K562 (cell line): Measurements from ENCODE around the gene NUP107. TPM values are rescaled to one million over a fixed set of nuclear protein-coding genes. Genes with fewer than 3 reads are reported as not detected.

Experiments used
- DEAF1 ChIP-seq: fragments of 450-650 bp; formaldehyde crosslinking; IDR thresholded peaks from 2 replicates; pipeline ENCODE4 v1.4.0; 2020; ENCODE audit warnings: mild to moderate bottlenecking, moderate library complexity
- EHMT2 ChIP-seq: fragments of 450-650 bp; IDR thresholded peaks from 2 replicates; pipeline ENCODE4 v1.6.1; 2018; ENCODE audit warnings: antibody characterized with exemption
- ESRRB ChIP-seq: fragments of 250-450 bp; sonication (Bioruptor Pico); IDR thresholded peaks from 2 replicates; pipeline ENCODE4 v1.5.0; 2020; ENCODE audit warnings: mild to moderate bottlenecking, moderate library complexity, borderline replicate concordance
- ETV1 ChIP-seq: fragments of 450-650 bp; conservative IDR thresholded peaks from 2 replicates; pipeline ENCODE4 v1.6.1; 2016; ENCODE audit warnings: missing genetic modification characterization, control low read depth, low read depth, missing compliant biosample characterization
- GABPA ChIP-seq: fragments of 200-800 bp; sonication (Bioruptor generic); conservative IDR thresholded peaks from 2 replicates; pipeline ENCODE4 v1.6.1; 2016; ENCODE audit warnings: low read depth, missing genetic modification characterization, missing compliant biosample characterization
- KDM5B ChIP-seq: fragments of 200-600 bp; sonication (generic); IDR thresholded peaks from 2 replicates; pipeline ENCODE4 v1.6.1; 2012; ENCODE audit warnings: low read depth, mild to moderate bottlenecking, moderate library complexity, low read length, control low read depth, inconsistent platforms; ENCODE audit not compliant: insufficient replicate concordance
- MAX ChIP-seq: sonication (generic); formaldehyde crosslinking; IDR thresholded peaks from 2 replicates; pipeline ENCODE4 v1.9.0; 2022; ENCODE audit warnings: mild to moderate bottlenecking, missing genetic modification reagents
- NUFIP1 ChIP-seq: fragments of 450-650 bp; IDR thresholded peaks from 2 replicates; pipeline ENCODE4 v1.6.1; 2018; ENCODE audit not compliant: partially characterized antibody
- RBM15 ChIP-seq: fragments of 200-400 bp; formaldehyde crosslinking; IDR thresholded peaks from 2 replicates; pipeline ENCODE4 v1.6.1; 2018; ENCODE audit warnings: mild to moderate bottlenecking, low read length, moderate library complexity; ENCODE audit not compliant: insufficient read depth
- RHOXF2B ChIP-seq: fragments of 250-450 bp; sonication (Bioruptor Pico); conservative IDR thresholded peaks from 2 replicates; pipeline ENCODE4 v1.5.1; 2021
- RNF219 ChIP-seq: fragments of 250-450 bp; sonication (Bioruptor Pico); IDR thresholded peaks from 2 replicates; pipeline ENCODE4 v1.5.0; 2022; ENCODE audit warnings: mild to moderate bottlenecking
- SIN3A ChIP-seq, 2 experiments: fragments of 150-350 bp in 1 of 2; IDR thresholded peaks; 2 replicates each; pipeline ENCODE4 v1.6.1; 2011 to 2016; ENCODE audit warnings: borderline replicate concordance in 2 of 2, low read depth in 2 of 2, low read length in 2 of 2, mild to moderate bottlenecking in 2 of 2, moderate library complexity in 2 of 2; ENCODE audit not compliant: control insufficient read depth in 1 of 2
- SMARCE1 ChIP-seq: fragments of 450-650 bp; IDR thresholded peaks from 2 replicates; pipeline ENCODE4 v1.7.1; 2016; ENCODE audit warnings: mild to moderate bottlenecking
- TEAD4 ChIP-seq, 2 experiments: sonication (generic) in 1 of 2; formaldehyde crosslinking in 1 of 2; IDR thresholded peaks; 2 replicates each; pipeline versions ENCODE4 v1.6.1 to v1.8.0; 2012 to 2022; ENCODE audit warnings: borderline replicate concordance in 1 of 2, inconsistent platforms in 1 of 2, low read length in 1 of 2, mild to moderate bottlenecking in 1 of 2, missing genetic modification reagents in 1 of 2
- ZBTB43 ChIP-seq: sonication (generic); formaldehyde crosslinking; IDR thresholded peaks from 2 replicates; pipeline ENCODE4 v1.8.0; 2023; ENCODE audit warnings: mild to moderate bottlenecking, missing genetic modification reagents
- ZNF232 ChIP-seq: sonication (generic); formaldehyde crosslinking; IDR thresholded peaks from 2 replicates; pipeline ENCODE4 v1.8.0; 2022; ENCODE audit warnings: mild to moderate bottlenecking, missing genetic modification reagents
- ZNF583 ChIP-seq: fragments of 250-450 bp; sonication (Bioruptor Pico); IDR thresholded peaks from 2 replicates; pipeline ENCODE4 v1.4.0; 2020
- ZNF655 ChIP-seq: fragments of 250-450 bp; sonication (Bioruptor Pico); IDR thresholded peaks from 2 replicates; pipeline ENCODE4 v1.5.0; 2021
- polyA plus RNA-seq, 8 experiments: library from polyadenylated mRNA; depleted of rRNA in 4 of 8; stranded (reverse) in 5 of 8; unstranded in 3 of 8; fragments of >200 nt; fragmentation: Nextera tagmentation in 2 of 8; fragmentation: Illumina TruSeq in 1 of 8; extraction: Ambion mirVana in 2 of 8; extraction: Trizol in 1 of 8; gene quantifications; 2 replicates each; pipeline versions ENCODE4 v1.2.1 to v1.2.3, GENCODE V29; 2011 to 2014; ENCODE audit warnings: inconsistent platforms in 1 of 8, missing spikeins in 1 of 8
- total RNA-seq, 7 experiments: library from RNA; depleted of rRNA in 6 of 7; stranded (reverse); fragments of >200 nt in 6 of 7; fragmentation: Illumina TruSeq in 2 of 7; extraction: Trizol in 2 of 7; gene quantifications; 2 replicates each; pipeline versions ENCODE4 v1.2.1 to v1.2.3, GENCODE V29; 2011 to 2021; ENCODE audit warnings: low replicate concordance in 1 of 7

Gene NUP107
- total and polyA plus RNA-seq, 9 of the 15 experiments (the other 6 are each of a cell fraction or from before 2014, with no cell fraction given): 129 to 277 (median 199) TPM

GRCh38 chr12:68686595-68687521 is at the start of gene NUP107 (continued):
- TF ChIP-seq DEAF1 (CRISPR knock-in tag) (peak; percentile 13; the same call in 1 of the 2 replicates), SIN3A (IDR thresholded peaks at IDR 0.05; ENCODE audit: borderline replicate concordance in 2 of 2, control insufficient read depth in 1 of 2, low read depth in 2 of 2, low read length in 2 of 2) (peak in 1 of 2 experiments; percentile 88), RNF219 (CRISPR knock-in tag) (no peak), SMARCE1 (peak; percentile 86), NUFIP1 (no peak), KDM5B (peak; percentile 77), EHMT2 (no peak), RBM15 (no peak), ZNF655 (no peak), TEAD4 (IDR thresholded peaks at IDR 0.05; ENCODE audit: low read length) (peak; percentile 57), TEAD4 (CRISPR knock-in tag; IDR thresholded peaks at IDR 0.05; ENCODE audit: borderline replicate concordance) (no peak), ESRRB (no peak), RHOXF2B (CRISPR knock-in tag) (no peak), ETV1 (tag) (peak; percentile 82), ZNF232 (CRISPR knock-in tag) (no peak), ZBTB43 (CRISPR knock-in tag) (no peak), ZNF583 (CRISPR knock-in tag) (peak; percentile 71; the same call in 1 of the 2 replicates), GABPA (tag) (peak; percentile 100), MAX (CRISPR knock-in tag) (peak; percentile 77)
